A549 (cell line): Measurements from ENCODE around the gene ST8SIA5.

ENCODE experiments used
- CHD2 ChIP-seq: fragments of 150-350 bp; IDR thresholded peaks from 2 replicates; pipeline ENCODE4 v1.6.1; 2014; ENCODE audit warnings: low read length; ENCODE audit not compliant: partially characterized antibody
- EP300 ChIP-seq, 2 experiments: fragments of >200 bp; sonication (Bioruptor Twin); formaldehyde crosslinking; IDR thresholded peaks; 2 replicates in 1 of 2; 3 replicates in 1 of 2; pipeline ENCODE4 v1.6.1; 2016 to 2017
- FOSL2 ChIP-seq, 2 experiments: fragments of 450-650 bp in 1 of 2; fragments of >200 bp in 1 of 2; sonication (Bioruptor Twin) in 1 of 2; formaldehyde crosslinking; IDR thresholded peaks; 2 replicates each; pipeline versions ENCODE4 v1.5.0 to v1.6.1; 2016 to 2020; ENCODE audit warnings: mild to moderate bottlenecking in 1 of 2, moderate library complexity in 1 of 2
- MYC ChIP-seq: IDR thresholded peaks from 2 replicates; pipeline ENCODE4 v1.6.1; 2012; ENCODE audit warnings: mild to moderate bottlenecking, inconsistent platforms, low read length, improper control_type of control experiment, borderline replicate concordance
- POLR2A ChIP-seq: IDR thresholded peaks from 2 replicates; pipeline ENCODE4 v1.6.1; 2012; ENCODE audit warnings: mild to moderate bottlenecking, low read length
- TF ChIP-seq, protein P1 (sequence below): fragments of >200 bp; sonication (Bioruptor Twin); formaldehyde crosslinking; IDR thresholded peaks from 3 replicates; pipeline ENCODE4 v1.5.1; 2016
- TF ChIP-seq, protein P2 (sequence below): fragments of 200-600 bp; sonication (generic); IDR thresholded peaks from 2 replicates; pipeline ENCODE4 v1.6.1; 2016; ENCODE audit warnings: antibody characterized with exemption, mild to moderate bottlenecking, moderate library complexity
- TF ChIP-seq, protein P3 (sequence below): fragments of 250-450 bp; sonication (Bioruptor Pico); IDR thresholded peaks from 2 replicates; pipeline ENCODE4 v1.5.0; 2021; ENCODE audit warnings: mild to moderate bottlenecking, moderate library complexity, borderline replicate concordance

DNA sequence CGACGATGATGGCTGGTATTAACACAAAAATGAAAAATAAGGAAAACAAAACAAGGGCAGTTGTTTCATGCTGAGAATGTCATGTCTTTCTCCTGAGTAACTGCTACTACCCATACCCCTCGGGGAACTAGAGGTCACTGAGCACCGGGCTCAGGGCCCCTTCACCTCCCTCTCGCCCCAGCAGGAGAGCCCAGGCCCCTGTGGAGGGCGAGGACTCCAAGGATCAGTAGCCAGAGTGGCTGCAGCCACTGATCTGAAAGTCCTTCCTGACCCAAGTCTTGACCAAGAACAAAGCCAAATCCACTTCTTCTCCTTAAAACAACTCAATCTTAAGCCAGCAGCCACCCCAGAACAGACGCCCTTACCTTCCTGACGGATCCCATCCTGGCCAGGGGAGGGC lies 25.5 kb downstream of the ST8SIA5 start:
- TF ChIP-seq MYC (no peak), POLR2A (no peak), FOSL2 (IDR thresholded peaks at IDR 0.05) (no peak), FOSL2 (CRISPR knock-in tag; IDR thresholded peaks at IDR 0.05) (no peak), CHD2 (no peak), EP300 (IDR thresholded peaks at IDR 0.05) (no peak)
- TF ChIP-seq, protein P1, sequence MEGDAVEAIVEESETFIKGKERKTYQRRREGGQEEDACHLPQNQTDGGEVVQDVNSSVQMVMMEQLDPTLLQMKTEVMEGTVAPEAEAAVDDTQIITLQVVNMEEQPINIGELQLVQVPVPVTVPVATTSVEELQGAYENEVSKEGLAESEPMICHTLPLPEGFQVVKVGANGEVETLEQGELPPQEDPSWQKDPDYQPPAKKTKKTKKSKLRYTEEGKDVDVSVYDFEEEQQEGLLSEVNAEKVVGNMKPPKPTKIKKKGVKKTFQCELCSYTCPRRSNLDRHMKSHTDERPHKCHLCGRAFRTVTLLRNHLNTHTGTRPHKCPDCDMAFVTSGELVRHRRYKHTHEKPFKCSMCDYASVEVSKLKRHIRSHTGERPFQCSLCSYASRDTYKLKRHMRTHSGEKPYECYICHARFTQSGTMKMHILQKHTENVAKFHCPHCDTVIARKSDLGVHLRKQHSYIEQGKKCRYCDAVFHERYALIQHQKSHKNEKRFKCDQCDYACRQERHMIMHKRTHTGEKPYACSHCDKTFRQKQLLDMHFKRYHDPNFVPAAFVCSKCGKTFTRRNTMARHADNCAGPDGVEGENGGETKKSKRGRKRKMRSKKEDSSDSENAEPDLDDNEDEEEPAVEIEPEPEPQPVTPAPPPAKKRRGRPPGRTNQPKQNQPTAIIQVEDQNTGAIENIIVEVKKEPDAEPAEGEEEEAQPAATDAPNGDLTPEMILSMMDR = no peak
- TF ChIP-seq, protein P2, sequence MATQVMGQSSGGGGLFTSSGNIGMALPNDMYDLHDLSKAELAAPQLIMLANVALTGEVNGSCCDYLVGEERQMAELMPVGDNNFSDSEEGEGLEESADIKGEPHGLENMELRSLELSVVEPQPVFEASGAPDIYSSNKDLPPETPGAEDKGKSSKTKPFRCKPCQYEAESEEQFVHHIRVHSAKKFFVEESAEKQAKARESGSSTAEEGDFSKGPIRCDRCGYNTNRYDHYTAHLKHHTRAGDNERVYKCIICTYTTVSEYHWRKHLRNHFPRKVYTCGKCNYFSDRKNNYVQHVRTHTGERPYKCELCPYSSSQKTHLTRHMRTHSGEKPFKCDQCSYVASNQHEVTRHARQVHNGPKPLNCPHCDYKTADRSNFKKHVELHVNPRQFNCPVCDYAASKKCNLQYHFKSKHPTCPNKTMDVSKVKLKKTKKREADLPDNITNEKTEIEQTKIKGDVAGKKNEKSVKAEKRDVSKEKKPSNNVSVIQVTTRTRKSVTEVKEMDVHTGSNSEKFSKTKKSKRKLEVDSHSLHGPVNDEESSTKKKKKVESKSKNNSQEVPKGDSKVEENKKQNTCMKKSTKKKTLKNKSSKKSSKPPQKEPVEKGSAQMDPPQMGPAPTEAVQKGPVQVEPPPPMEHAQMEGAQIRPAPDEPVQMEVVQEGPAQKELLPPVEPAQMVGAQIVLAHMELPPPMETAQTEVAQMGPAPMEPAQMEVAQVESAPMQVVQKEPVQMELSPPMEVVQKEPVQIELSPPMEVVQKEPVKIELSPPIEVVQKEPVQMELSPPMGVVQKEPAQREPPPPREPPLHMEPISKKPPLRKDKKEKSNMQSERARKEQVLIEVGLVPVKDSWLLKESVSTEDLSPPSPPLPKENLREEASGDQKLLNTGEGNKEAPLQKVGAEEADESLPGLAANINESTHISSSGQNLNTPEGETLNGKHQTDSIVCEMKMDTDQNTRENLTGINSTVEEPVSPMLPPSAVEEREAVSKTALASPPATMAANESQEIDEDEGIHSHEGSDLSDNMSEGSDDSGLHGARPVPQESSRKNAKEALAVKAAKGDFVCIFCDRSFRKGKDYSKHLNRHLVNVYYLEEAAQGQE = no peak
- TF ChIP-seq, protein P3, sequence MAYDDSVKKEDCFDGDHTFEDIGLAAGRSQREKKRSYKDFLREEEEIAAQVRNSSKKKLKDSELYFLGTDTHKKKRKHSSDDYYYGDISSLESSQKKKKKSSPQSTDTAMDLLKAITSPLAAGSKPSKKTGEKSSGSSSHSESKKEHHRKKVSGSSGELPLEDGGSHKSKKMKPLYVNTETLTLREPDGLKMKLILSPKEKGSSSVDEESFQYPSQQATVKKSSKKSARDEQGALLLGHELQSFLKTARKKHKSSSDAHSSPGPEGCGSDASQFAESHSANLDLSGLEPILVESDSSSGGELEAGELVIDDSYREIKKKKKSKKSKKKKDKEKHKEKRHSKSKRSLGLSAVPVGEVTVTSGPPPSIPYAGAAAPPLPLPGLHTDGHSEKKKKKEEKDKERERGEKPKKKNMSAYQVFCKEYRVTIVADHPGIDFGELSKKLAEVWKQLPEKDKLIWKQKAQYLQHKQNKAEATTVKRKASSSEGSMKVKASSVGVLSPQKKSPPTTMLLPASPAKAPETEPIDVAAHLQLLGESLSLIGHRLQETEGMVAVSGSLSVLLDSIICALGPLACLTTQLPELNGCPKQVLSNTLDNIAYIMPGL (CRISPR knock-in tag) = no peak
